GDM1 (cell line): ENCODE measurements around the gene VANGL2.

Source experiments
- DNase-seq: peaks from one replicate; lab custom pipeline; 2025; lab: John Stamatoyannopoulos, UW

VANGL2 gene

DNA sequence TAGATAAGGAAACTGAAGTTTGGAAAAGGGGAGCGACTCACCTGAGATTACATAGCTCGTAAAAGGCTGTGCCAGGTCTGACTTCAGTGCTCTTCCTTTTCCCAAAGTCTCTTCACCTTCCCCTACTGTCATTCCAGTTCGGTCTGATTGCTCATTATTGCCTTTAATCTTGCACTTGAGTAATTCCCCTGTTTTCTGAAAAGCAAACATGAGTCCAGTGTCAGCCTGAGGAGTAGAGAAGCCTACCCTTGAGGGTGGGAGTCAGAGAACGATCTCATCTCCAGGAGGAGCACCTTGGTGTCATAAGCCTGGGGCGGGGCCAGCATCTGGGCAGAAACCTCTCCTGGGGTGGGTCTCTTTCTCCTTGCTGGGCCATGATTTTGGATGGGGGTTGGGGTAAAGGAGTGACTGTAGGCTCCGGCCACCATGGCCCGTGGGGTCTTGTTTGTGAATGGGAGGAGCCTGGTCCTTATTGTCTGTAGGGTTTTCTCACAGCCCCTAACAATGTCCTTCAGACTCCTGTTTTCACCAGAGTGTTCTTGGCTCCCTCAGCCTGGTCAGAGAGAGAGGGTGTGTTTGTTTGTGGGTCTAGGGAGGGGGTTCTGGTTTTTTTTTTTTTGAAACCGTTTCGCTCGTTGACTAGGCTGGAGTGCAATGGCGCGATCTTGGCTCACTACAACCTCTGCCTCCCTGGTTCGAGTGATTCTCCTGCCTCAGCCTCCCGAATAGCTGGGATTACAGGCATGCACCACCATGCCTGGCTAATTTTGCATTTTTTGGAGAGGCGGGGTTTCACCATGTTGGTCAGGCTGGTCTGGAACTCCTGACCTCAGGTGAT is 6.0 kb downstream of the VANGL2 start:
- no peak for DNase-seq

DNA sequence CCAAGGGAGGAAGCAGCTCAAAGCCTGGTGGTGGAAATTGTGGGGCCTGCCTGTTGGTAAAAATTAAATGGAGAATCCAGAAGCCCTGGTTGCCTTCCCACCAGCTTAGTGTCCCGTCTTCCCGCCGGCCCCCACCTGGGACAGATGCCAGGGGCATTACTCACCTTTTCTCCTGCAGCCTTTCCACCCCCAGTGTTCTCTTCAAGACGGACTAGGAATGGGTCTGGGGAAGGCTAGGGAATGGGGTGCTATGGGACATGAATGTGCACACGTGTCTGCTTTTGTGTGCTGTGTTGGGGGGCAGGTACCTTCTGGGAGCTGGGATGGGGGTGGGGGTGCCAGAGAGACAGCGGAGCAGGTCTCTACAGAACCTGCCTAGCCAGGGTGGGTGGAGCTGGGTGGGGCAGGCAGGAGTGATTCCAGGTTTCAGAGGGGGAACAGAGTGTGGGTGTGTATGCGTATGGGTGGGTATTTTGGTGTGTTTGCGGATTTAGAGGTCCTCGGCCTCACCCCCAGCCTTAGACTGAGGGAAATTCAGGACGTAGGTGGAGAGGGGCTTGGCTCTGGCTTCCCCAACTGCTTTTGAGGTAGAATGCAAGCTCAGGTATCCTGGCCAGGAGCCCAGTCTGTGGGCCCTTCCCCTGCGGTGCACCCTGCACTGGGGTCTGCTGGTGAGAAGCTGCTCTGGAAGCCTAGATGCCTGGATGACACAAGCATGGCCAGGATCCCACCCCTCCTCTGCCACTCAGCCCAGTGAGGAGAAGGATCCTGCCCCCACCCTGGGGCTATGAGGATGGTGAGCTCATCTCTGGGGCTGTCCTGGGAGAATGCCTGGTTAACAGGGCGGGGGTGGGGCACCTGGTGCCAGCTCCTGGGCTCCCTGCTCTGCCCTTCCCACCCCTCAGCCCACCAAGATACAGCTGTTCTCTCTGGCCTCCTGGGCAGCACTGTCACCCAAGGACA is 7.8 kb downstream of the VANGL2 start:
- DNase-seq: no peak

DNA sequence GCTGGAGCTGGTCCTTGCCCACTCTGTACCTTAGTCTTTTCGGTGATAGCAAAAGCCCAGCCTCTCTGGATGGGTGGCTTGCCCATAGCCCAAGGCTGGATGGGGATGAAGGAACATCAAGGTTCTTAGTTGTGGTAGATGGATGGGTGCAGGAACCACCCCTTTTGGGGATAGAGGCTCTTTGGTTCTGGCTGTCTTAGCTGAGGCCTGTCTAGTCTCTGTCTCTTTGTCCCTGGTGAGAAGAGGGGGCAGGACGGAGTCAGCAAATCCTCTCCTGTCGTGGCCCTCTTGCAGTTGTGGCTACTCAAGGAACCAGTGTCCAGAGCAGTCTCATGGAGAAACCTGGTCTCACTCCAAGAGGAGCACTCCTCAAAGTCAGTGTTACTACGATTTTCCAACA is 8.5 kb downstream of the VANGL2 start:
- DNase-seq: no peak

DNA sequence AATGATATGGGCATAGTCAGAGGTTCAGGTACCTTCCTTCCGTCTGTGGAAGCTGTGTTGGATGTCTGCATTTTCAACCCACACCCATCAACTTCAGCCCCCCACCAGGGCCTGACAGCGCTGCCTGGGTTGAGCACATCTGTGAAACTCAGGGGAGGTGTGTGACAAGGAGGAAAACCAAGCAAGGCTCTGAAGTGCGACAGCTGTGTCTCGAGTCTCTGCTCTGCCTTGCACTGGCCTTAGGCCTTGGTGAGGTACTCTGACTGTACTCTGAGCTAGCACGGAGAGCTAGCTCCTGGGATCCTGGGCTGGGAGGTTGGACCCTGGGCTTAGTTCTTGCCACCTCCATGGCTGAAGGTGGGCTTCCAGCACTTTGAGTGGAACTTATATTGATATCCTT is 9.1 kb downstream of the VANGL2 start:
- no peak for DNase-seq

DNA sequence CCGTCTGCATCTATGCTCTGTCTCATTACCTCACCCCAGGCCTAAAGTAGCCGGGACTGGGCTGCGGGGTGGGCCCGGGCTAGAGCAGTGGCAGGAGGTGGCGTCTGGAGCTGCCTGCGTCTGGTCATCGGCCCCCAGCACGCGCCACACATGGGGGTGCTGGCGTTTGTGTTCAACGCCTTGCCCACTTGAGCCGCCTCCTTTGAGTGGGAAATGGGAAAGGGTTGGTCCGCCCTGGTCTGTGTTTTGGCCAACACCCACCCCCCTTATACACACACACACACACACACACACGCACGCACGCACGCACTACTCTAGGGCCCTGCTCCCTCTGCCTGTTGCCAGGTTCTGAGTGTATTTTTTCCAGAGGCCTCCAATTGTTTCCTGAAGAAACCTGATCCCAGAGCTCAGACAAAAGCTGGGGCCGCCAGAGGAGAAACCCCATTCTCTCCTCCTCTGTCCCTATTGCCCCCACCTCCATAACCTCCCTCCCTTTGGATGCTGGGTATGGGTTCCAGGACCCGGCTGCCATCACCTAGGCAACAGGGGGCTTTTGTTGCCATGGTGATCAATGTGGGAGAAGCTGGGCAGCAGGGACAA is 10.1 kb downstream of the VANGL2 start:
- no peak for DNase-seq

DNA sequence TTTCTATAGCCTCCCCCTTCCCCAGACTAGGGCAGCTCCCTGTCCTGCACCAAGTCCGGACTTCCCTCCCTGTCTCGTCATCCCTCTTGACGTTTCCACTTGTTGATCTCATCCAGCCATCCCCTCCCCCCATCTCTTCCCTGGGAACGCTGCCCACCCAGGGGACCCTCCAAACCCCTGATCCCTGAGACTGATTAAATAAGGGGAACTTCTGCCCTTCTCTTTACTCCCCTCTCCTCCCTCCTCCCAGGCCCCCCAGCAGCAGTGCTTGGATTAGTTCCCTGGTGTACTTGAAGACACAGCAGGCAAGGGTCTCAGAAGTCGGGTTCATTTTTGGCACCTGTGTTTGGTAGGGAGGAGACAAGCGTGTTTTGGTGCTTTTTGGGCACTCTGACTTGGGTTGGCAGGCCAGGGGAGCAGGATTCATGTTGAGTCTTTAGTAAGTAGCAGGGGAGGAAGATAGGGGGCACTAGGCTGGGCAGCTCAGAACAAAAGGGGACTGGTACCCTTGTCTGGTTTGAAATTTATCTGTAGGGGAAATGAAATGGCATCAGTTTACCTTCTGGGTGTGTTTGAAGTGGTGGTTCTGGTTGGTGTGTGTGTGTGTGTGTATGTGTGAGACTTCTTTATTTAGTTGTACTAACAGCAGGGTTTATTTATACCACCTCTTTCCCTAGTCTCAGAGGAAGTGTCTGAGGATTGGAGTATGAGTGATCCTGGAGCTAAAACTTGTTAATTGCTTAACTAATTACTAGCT is 11.1 kb downstream of the VANGL2 start:
- DNase-seq: no peak

DNA sequence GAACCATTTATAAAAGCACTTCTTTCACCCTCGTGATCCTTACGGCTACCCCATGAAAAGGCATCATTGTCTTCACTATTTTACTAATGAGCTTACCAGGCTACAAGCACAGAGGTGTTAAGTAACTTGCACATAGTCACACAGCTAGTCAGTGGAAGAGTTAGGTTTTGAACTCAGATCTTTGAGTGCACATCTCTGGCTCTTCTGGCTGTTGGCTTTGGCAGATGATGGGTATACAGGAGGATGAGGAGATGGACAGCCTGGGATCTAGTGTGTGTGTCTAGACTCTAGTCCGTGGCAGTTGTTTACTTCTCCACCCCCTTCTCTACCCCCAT is 11.6 kb downstream of the VANGL2 start:
- no peak for DNase-seq

DNA sequence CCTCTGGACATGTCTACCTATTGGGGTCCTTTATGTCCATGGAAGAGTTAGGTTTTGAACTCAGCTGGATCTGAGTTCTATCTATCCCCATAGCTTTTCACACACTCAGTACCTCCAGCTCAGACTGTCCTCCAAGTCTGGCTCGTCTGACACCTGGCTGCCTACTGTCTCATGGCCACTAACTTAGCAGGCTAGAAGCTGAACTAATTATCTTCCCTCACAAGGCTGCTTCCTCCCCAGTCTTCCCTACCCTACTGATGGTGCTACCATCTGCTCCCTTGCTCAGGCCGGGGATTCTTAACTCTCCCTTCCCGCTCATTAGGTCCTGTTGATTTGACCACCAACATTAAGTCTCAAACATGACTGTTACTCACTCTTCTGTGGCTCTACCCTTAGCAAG is 13.4 kb downstream of the VANGL2 start:
- no peak for DNase-seq

DNA sequence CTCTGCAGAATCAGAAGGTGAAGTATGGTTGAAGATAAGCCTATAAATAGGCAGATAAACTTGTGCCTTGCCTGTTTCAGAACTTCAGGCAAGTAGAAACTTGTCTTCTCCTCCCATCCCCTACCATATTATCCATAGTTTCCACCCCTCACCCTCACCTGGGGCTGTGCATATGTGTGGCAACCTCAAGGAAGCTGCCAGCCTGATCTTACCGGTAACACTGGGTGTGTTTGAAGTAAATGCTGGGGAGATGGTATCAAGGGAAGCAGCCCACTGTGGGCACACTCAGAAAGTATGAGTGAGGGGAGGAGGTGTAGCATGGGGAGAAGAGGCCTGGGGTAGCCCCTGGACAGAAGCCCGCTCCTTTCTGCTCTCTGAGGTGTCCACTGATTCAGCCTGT is 14.5 kb downstream of the VANGL2 start:
- DNase-seq: no peak

DNA sequence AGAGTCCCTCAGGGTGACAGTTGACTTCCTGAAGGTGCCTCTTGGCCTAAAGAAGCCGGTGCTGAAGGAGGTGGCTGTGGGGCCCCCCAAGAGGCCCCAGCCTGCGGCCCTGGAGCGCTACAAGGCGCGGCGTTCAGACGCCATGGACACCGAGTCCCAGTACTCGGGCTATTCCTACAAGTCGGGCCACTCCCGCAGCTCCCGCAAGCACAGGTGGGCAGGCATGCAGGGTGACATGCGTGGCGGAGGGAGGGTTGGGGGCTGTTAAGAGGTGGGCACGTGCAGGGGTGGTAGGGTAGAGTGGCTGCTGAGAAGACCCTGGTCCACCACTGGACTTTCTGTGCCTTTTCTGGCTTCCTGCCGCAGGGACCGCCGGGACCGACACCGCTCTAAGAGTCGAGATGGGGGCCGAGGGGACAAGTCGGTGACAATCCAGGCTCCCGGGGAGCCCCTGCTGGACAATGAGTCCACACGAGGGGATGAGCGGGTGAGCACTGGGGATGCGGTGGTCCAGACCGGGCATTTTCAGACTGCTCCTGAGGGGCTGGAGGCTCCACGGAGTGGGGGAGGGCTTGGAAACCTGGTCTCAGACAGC is 15.4 kb downstream of the VANGL2 start:
- DNase-seq: no peak

DNA sequence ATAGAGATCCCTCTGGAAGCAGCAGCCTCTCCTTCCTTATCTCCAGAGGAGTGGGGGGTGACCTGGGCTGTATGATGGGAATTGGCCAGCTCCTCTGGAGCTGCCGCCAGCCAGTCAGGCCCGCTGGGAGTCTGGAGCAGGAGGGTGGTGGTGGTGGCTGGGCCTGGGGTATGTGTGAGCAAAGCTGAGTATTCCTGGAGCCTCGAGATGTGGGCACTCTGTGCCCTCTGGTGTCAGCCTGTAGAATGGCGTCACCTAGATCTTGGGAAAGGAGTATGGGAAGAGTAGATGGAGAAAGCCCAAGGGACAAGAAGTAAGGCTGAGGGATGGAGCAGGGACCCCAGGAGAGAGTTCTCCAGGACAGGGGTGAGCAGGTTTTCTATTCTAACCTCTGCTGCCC is 16.0 kb downstream of the VANGL2 start:
- DNase-seq: no peak

DNA sequence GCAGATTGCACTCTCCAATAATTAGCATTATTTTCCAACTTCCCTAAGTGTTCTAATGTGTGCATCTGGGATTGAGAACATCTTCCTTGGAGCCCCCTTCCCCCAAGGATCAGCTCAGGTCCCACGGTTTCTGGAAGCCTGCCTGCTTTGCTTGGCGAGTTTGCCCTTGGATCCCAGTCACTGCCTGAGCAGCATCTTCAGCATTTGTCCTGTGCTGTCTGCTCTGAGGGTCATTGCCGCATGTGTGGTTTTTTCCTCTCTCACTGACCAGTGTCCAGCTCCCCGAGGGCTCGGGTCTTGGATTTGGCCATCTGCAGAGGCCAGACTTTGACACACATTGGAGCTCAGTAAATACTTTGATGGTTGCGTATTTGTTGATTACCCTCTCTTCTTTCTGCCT is 18.1 kb downstream of the VANGL2 start:
- no peak for DNase-seq

DNA sequence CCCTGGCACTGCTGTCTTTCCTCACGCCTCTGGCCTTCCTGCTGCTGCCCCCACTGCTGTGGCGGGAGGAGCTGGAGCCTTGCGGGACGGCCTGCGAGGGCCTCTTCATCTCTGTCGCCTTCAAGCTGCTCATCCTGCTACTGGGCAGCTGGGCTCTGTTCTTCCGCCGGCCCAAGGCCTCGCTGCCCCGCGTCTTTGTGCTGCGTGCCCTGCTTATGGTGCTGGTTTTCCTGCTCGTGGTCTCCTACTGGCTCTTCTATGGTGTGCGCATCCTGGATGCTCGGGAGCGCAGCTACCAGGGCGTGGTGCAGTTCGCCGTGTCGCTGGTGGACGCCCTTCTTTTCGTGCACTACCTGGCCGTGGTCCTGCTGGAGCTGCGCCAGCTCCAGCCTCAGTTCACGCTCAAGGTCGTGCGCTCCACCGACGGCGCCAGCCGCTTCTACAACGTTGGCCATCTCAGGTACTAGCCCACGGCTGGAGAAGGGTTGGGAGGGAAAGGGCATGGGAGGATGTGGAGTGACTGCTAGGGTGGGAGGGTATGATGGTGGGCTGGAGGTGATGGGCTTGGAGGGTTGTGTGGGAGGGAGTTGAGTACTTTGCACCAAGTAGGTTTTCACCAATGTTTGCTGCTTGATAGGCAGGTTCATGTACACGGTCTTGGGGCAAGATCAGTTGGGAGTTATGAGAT is 18.9 kb downstream of the VANGL2 start:
- DNase-seq: no peak

DNA sequence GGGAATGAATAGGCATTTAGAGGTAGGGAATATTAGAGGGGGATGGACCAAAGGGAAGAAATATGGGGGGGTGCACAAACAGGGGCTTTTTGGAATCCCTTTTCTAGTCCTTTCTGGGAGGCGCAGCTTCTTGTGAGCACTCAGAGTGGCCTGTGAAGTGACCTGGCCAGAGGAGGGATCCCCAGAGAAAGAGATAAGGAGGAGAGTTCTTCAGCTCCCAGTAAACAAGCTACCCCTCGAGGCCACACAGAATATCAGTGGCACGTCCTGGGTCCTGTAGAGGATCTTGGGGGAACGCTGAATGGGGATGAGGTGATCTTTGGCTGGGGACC is 19.4 kb downstream of the VANGL2 start:
- no peak for DNase-seq

DNA sequence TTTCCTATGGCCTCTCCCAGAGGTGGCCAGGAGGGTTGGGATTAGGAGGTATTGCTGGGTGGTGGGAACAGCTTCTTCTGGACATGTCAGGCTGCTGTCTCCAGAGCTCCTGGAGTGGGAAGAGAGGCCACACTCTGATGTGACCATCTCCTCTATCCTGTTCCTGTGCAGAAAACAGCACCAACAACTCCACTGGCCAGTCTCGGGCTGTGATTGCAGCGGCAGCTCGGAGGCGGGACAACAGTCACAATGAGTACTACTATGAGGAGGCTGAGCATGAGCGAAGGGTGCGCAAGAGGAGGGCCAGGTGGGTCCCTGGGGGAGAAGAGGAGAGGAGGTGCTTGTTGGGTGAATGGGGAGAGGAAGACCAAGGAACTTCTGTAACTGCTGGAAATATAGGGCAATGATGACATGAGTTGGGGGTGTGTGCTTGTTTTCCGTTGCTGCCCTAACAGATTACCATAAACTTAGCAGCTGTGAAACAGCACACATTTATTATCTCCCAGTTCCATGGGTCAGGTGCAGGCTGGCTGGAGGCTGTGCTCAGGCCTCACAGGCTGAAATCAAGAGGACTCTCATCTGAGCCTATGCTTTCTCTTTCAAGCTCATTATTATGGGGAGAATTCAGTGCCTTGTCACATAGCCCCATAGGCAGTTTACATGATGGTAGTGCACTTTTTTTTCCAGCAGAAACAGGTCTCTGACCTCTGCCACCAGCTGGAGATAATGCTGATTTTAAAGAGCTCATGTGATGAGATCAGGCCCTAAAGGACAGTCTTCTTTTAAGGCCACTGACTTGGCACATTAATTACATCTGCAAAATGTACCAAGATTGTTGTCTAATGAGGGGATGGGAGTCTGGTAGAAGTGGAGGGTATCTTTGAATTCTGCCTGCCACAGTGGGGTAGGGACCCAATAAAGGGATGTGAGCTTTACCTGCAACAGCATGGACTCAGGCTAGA is 20.8 kb downstream of the VANGL2 start:
- DNase-seq: no peak

DNA sequence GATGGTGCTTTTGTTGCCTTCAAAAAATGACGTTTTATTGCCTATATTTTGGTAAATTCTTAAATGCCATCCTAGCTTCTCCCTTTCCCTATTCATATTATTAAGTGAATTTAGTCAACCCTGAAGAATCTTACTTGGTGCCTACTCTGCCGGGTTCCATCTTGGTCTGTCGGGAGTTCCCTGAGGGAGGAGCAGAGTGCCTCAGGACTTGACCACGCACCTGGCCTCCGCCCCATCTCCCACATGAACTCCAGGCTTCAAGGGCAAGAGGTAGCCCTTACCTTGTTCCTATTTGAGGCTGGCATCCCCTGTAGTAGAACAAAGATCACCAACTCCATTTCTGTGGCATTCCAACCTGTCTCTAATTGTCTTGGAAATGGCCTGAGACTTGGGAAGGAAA is 21.5 kb downstream of the VANGL2 start:
- DNase-seq: no peak

DNA sequence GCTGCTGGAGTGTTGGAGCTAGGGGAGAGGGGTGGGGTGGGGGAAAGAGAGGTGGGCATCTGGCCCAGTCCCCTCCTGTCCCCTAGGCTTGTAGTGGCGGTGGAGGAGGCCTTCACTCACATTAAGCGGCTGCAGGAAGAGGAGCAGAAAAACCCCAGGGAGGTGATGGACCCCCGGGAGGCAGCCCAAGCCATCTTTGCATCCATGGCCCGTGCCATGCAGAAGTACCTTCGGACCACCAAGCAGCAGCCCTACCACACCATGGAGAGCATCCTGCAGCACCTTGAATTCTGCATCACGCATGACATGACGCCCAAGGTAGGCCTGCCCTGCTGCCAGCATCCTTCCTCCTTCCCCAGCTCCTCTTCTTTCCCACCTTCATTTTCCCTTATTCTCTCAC is 23.6 kb downstream of the VANGL2 start:
- DNase-seq: no peak

DNA sequence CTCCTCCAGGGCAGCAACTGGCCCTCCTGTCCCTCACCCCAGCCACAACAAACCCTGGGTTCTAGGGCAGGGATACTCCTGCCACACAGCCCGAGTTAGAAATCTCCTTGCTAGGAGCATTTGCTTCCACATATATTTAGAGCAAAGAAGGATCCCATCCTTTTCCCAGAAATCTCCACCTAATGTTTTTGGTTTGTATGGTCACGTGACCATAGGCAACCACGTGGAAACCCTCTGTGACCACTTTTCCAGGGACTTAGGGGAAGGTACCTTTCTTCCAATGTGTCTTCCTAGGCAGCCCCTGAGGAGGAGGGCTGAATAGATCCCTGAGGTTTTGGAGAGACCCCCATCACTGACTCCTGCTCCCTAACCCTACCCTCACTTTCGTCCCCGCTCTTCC is 25.5 kb downstream of the VANGL2 start:
- no peak for DNase-seq

DNA sequence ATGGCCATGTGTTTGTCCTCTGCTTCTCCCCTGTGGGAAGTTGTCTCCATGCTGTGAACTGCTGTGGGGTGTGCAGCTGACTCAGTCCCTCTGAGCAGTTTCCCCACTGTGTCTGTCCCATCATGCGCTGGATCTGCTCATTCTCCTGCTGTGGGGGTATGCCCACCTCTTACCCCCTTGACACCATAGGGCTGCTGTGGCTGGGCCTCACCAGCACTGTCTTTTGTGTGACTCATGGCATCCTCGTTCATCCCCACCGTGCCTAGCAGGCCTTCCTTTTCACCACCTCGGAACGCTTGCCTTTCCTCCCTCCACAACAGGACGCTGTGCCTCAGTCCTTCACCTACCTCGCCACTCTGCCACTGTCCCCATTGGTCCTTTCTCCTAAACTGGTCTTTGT is 27.3 kb downstream of the VANGL2 start:
- DNase-seq: no peak

DNA sequence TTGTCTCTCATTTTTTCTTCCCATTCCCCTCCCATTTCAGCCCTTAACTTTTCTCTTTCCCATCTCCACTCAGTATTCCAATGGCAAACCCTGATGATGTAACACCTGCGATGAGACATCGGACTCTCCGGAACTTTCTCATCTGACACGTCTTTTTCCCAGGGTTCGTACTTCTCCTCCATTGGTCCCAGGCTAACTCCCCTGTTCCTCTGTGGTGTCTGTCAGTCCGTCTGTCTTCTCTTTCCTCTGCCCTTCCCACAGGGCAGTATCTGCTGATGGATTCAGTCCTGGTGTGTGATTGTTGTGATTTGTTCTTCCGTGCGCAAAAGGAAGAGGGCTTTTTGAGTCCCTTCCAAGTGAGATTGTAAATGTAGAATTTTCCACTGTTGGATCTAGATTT is 27.7 kb downstream of the VANGL2 start:
- no peak for DNase-seq
